Erythroblast (primary cell): Measurements from ENCODE around the gene CEMIP.

Source experiments
- GATA1 ChIP-seq: IDR thresholded peaks from 2 replicates; pipeline ENCODE4 v1.6.1; 2011; ENCODE audit warnings: low read depth, mild to moderate bottlenecking, control low read depth, low read length, moderate library complexity
- POLR2A ChIP-seq: IDR thresholded peaks from 2 replicates; pipeline ENCODE4 v1.6.1; 2011; ENCODE audit warnings: mild to moderate bottlenecking, low read length

GRCh38 chr15:80822676-80823075 lies 43.5 kb downstream of the CEMIP start:
- no peak for TF ChIP-seq POLR2A
- no peak for TF ChIP-seq GATA1
